ENCODE measurements around the gene CPNE6. TPM values are rescaled to one million over a fixed set of nuclear protein-coding genes. Genes with fewer than 3 reads are reported as not detected.

CPNE6 gene
- total RNA-seq, 1 experiment from 2014 or later = not detected

DNA sequence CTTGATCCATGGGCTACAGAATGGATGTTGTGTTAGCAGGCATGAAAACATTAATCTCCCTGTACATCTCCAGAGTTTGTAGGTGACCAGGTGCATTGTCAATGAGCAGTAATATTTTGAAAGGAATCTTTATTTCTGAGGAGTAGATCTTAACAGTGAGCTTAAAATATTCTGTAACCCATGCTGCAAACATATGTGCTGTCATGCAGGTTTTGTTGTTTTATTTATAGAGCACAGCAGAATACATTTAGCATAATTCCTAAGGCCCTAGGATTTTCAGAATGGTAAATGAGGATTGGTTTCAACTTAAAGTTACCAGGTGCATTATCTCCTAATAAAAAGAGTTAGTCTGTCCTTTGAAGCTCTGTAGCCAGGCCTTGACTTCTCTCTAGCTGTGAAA, 55.6 kb downstream of the CPNE6 start:
- POLR2A ChIA-PET (ENCODE audit: low non-redundant PET) = no interaction called here
- TF ChIP-seq EZH2 (IDR thresholded peaks at IDR 0.05; ENCODE audit: borderline replicate concordance, low read depth, low read length, poor library complexity, severe bottlenecking) = no peak
- TF ChIP-seq, protein P1, sequence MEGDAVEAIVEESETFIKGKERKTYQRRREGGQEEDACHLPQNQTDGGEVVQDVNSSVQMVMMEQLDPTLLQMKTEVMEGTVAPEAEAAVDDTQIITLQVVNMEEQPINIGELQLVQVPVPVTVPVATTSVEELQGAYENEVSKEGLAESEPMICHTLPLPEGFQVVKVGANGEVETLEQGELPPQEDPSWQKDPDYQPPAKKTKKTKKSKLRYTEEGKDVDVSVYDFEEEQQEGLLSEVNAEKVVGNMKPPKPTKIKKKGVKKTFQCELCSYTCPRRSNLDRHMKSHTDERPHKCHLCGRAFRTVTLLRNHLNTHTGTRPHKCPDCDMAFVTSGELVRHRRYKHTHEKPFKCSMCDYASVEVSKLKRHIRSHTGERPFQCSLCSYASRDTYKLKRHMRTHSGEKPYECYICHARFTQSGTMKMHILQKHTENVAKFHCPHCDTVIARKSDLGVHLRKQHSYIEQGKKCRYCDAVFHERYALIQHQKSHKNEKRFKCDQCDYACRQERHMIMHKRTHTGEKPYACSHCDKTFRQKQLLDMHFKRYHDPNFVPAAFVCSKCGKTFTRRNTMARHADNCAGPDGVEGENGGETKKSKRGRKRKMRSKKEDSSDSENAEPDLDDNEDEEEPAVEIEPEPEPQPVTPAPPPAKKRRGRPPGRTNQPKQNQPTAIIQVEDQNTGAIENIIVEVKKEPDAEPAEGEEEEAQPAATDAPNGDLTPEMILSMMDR (conservative IDR thresholded peaks at IDR 0.05; ENCODE audit: low read depth, low read length) = no peak
- Histone ChIP-seq H3K4me1 (ENCODE audit: insufficient read depth, low read length, poor library complexity, severe bottlenecking) (no peaks in the 10 kb centered on the region), H3K27ac (ENCODE audit: low read depth, low read length, poor library complexity, severe bottlenecking) (no peak overlapping the region), H3K36me3 (ENCODE audit: insufficient read depth, low read length, poor library complexity, severe bottlenecking) (no peaks in the 10 kb centered on the region), H3K9me3 (ENCODE audit: low read depth, low read length, poor library complexity, severe bottlenecking) (no peaks in the 10 kb centered on the region), H3K4me3 (ENCODE audit: low read depth, low read length, poor library complexity, severe bottlenecking) (no peak overlapping the region), H3K27me3 (replicated peaks; ENCODE audit: insufficient read depth, low read depth, low read length, poor library complexity) (no peaks in the 10 kb centered on the region)
- no peak for DNase-seq (ENCODE audit: low spot score)
- CTCF ChIA-PET = no interaction called here
- BruUV-seq (replicated peaks) = no TSS peak
- intact Hi-C loops (cut with micrococcal nuclease; ENCODE audit: unreplicated experiment) = no loop called here

DNA sequence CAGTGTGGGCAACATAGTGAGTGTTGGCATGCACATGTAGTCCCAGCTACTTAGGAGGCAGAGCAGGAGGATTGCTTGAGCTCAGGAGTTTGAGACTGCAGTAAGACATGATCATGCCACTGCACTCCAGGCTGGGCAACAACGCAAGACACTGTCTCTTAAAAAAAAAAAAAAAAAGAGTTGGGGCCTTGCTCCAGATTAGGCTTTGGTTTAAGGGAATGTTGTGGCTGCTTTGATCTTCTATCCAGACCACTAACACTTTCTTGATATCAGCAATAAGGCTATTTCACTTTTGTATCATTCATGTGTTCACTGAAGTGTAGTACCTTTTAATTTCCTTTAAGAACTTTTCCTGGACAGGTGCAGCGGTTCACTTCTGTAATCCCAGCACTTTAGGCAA, 56.3 kb downstream of the CPNE6 start:
- BruUV-seq (replicated peaks) = no TSS peak
- no peaks in the 10 kb centered on the region for H3K36me3 ChIP-seq (ENCODE audit: insufficient read depth, low read length, poor library complexity, severe bottlenecking)
- TF ChIP-seq, protein P1 (conservative IDR thresholded peaks at IDR 0.05; ENCODE audit: low read depth, low read length) = no peak
- TF ChIP-seq EZH2 (IDR thresholded peaks at IDR 0.05; ENCODE audit: borderline replicate concordance, low read depth, low read length, poor library complexity, severe bottlenecking) = no peak
- no peak overlapping the region for H3K4me3 ChIP-seq (ENCODE audit: low read depth, low read length, poor library complexity, severe bottlenecking)
- H3K9me3 ChIP-seq (ENCODE audit: low read depth, low read length, poor library complexity, severe bottlenecking) = no peaks in the 10 kb centered on the region
- DNase-seq (ENCODE audit: low spot score) = no peak
- no peaks in the 10 kb centered on the region for H3K4me1 ChIP-seq (ENCODE audit: insufficient read depth, low read length, poor library complexity, severe bottlenecking)
- POLR2A ChIA-PET (ENCODE audit: low non-redundant PET) = no interaction called here
- intact Hi-C loops (cut with micrococcal nuclease; ENCODE audit: unreplicated experiment) = no loop called here
- no peaks in the 10 kb centered on the region for H3K27me3 ChIP-seq (replicated peaks; ENCODE audit: insufficient read depth, low read depth, low read length, poor library complexity)
- H3K27ac ChIP-seq (ENCODE audit: low read depth, low read length, poor library complexity, severe bottlenecking) = no peak overlapping the region
- CTCF ChIA-PET = no interaction called here

Other genes starting within 250 kb of the CPNE6 start
- gene DHRS4, start 117.8 kb upstream of the CPNE6 start, total RNA-seq (2021) = 10.1 and 11.4 TPM in 2 replicates
- gene DHRS4L2, start 82.6 kb upstream of the CPNE6 start, total RNA-seq (2021) = 9.3 and 10.6 TPM in 2 replicates
- 0.49 and 1.2 TPM in 2 replicates for gene CARMIL3, start 19.6 kb upstream of the CPNE6 start, total RNA-seq (2021)
- 16.8 and 46.3 TPM in 2 replicates for gene PCK2, start 22.7 kb downstream of the CPNE6 start, total RNA-seq (2021)
- gene DCAF11, start 43.2 kb downstream of the CPNE6 start, total RNA-seq (2021) = 45.5 and 49.1 TPM in 2 replicates
- 1.6 and 1.9 TPM in 2 replicates for gene NRL, start 43.4 kb downstream of the CPNE6 start, total RNA-seq (2021)
- gene FITM1, start 59.1 kb downstream of the CPNE6 start, total RNA-seq (2021) = 0.48 TPM in 1 of 2 replicates, not detected in the other
- 160 and 173 TPM in 2 replicates for gene PSME1, start 64.6 kb downstream of the CPNE6 start, total RNA-seq (2021)
- 36.8 and 50.4 TPM in 2 replicates for gene EMC9, start 70.0 kb downstream of the CPNE6 start, total RNA-seq (2021)
- 171 and 172 TPM in 2 replicates for gene PSME2, start 75.0 kb downstream of the CPNE6 start, total RNA-seq (2021)
- 59.9 and 62.1 TPM in 2 replicates for gene RNF31, start 75.9 kb downstream of the CPNE6 start, total RNA-seq (2021)
- 25.1 and 27.3 TPM in 2 replicates for gene IRF9, start 89.7 kb downstream of the CPNE6 start, total RNA-seq (2021)
- gene REC8, start 100.5 kb downstream of the CPNE6 start, total RNA-seq (2021) = 5.4 and 8.4 TPM in 2 replicates
- 150 and 157 TPM in 2 replicates for gene IPO4, start 117.3 kb downstream of the CPNE6 start, total RNA-seq (2021)
- gene TM9SF1, start 123.9 kb downstream of the CPNE6 start, total RNA-seq (2021) = 46.9 and 55.5 TPM in 2 replicates
- gene TSSK4, start 134.1 kb downstream of the CPNE6 start, total RNA-seq (2021) = 0.70 and 0.75 TPM in 2 replicates
- 51.9 and 56.7 TPM in 2 replicates for gene CHMP4A, start 141.9 kb downstream of the CPNE6 start, total RNA-seq (2021)
- 21.3 and 22.4 TPM in 2 replicates for gene MDP1, start 144.5 kb downstream of the CPNE6 start, total RNA-seq (2021)
- 257 and 266 TPM in 2 replicates for gene NEDD8, start 160.8 kb downstream of the CPNE6 start, total RNA-seq (2021)
- 82.7 and 85.8 TPM in 2 replicates for gene GMPR2, start 161.4 kb downstream of the CPNE6 start, total RNA-seq (2021)
- gene TINF2, start 171.1 kb downstream of the CPNE6 start, total RNA-seq (2021) = 46.1 and 47.0 TPM in 2 replicates
- gene TGM1, start 191.6 kb downstream of the CPNE6 start, total RNA-seq (2021) = 1.5 and 3.5 TPM in 2 replicates
- 22.2 and 23.8 TPM in 2 replicates for gene RABGGTA, start 200.0 kb downstream of the CPNE6 start, total RNA-seq (2021)
- 13.3 and 14.5 TPM in 2 replicates for gene DHRS1, start 228.2 kb downstream of the CPNE6 start, total RNA-seq (2021)
- 34.0 and 37.1 TPM in 2 replicates for gene NOP9, start 228.3 kb downstream of the CPNE6 start, total RNA-seq (2021)
- gene CIDEB, start 236.4 kb downstream of the CPNE6 start, total RNA-seq (2021) = 0.42 TPM in 1 of 2 replicates, not detected in the other
- gene LTB4R2, start 238.6 kb downstream of the CPNE6 start, total RNA-seq (2021) = 7.6 and 9.0 TPM in 2 replicates
- gene LTB4R, start 239.9 kb downstream of the CPNE6 start, total RNA-seq (2021) = 6.6 and 8.9 TPM in 2 replicates

Data from A673 (cell line).